ENCODE results near the gene P2RX6. TPM values are rescaled to one million over a fixed set of nuclear protein-coding genes. Genes with fewer than 3 reads are reported as not detected.
A peak's percentile ranks its signal among the peaks of the same experiment; 100 is the strongest.

Gene P2RX6
- total and polyA plus RNA-seq, 9 of the 15 experiments (the other 6 are each of a cell fraction or from before 2014, with no cell fraction given) = 0.01 to 3.9 (median 1.5) TPM; not detected in 1

DNA sequence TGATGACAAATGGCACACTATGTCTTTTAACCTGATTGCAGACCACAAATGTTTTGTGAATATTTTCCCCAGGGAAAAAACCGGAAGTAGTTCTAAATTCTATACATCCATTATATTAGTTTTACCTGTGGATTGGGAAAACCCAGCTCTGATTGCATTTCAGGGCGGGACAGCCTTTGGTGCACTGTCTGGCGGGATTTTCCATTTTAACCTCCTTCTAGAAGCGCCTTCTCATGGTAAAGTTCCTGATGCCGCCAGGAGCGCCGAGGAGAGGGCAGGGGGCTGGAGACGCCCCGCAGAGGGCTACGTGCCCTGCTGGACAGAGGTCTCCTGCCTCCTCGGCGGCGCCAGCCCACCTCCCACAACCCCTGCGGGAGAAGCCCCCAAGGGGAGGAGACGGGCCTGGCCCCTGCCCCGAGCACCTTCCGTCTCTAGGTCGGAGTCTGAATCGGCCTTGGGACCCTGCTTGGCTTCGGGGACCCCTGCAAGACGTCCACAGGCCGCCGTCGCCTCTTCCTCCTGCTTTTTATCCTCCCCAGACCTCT is 1.2 kb upstream of the P2RX6 start (continued):
- TF ChIP-seq, protein P1, sequence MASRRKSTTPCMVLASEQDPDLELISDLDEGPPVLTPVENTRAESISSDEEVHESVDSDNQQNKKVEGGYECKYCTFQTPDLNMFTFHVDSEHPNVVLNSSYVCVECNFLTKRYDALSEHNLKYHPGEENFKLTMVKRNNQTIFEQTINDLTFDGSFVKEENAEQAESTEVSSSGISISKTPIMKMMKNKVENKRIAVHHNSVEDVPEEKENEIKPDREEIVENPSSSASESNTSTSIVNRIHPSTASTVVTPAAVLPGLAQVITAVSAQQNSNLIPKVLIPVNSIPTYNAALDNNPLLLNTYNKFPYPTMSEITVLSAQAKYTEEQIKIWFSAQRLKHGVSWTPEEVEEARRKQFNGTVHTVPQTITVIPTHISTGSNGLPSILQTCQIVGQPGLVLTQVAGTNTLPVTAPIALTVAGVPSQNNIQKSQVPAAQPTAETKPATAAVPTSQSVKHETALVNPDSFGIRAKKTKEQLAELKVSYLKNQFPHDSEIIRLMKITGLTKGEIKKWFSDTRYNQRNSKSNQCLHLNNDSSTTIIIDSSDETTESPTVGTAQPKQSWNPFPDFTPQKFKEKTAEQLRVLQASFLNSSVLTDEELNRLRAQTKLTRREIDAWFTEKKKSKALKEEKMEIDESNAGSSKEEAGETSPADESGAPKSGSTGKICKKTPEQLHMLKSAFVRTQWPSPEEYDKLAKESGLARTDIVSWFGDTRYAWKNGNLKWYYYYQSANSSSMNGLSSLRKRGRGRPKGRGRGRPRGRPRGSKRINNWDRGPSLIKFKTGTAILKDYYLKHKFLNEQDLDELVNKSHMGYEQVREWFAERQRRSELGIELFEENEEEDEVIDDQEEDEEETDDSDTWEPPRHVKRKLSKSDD (conservative IDR thresholded peaks at IDR 0.05; ENCODE audit: low read length) = no peak
- no peak for TF ChIP-seq ESRRB (CRISPR knock-in tag; IDR thresholded peaks at IDR 0.05; ENCODE audit: borderline replicate concordance)
- peak; percentile 96 for TF ChIP-seq CHCHD3 (CRISPR knock-in tag; IDR thresholded peaks at IDR 0.05)
- no peak for TF ChIP-seq ATF1 (CRISPR knock-in tag; IDR thresholded peaks at IDR 0.05)
- no peak for TF ChIP-seq ATF1 (tag; IDR thresholded peaks at IDR 0.05)
- TF ChIP-seq, protein P2, sequence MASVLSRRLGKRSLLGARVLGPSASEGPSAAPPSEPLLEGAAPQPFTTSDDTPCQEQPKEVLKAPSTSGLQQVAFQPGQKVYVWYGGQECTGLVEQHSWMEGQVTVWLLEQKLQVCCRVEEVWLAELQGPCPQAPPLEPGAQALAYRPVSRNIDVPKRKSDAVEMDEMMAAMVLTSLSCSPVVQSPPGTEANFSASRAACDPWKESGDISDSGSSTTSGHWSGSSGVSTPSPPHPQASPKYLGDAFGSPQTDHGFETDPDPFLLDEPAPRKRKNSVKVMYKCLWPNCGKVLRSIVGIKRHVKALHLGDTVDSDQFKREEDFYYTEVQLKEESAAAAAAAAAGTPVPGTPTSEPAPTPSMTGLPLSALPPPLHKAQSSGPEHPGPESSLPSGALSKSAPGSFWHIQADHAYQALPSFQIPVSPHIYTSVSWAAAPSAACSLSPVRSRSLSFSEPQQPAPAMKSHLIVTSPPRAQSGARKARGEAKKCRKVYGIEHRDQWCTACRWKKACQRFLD (CRISPR knock-in tag; IDR thresholded peaks at IDR 0.05) = no peak
- TF ChIP-seq ZNF224 (CRISPR knock-in tag; IDR thresholded peaks at IDR 0.05) = no peak
- peak in 1 of 2 experiments; percentile 13; a peak in 1 of 4 replicates for TF ChIP-seq MAZ (CRISPR knock-in tag; conservative IDR thresholded peaks at IDR 0.05 in 1 of 2, IDR thresholded peaks at IDR 0.05 in 1 of 2)
- TF ChIP-seq RBM14 (IDR thresholded peaks at IDR 0.05; ENCODE audit: borderline replicate concordance, insufficient read depth, low read depth, low read length) = no peak
- no peak for TF ChIP-seq KAT8 (IDR thresholded peaks at IDR 0.05; ENCODE audit: low read depth)
- no peak for TF ChIP-seq SOX6 (IDR thresholded peaks at IDR 0.05)
- TF ChIP-seq ZNF830 (CRISPR knock-in tag; IDR thresholded peaks at IDR 0.05) = peak; percentile 45; the same call in 1 of the 2 replicates
- TF ChIP-seq NR2C2 (CRISPR knock-in tag; IDR thresholded peaks at IDR 0.05) = no peak
- no peak for TF ChIP-seq NR2C2 (tag; IDR thresholded peaks at IDR 0.05)
- TF ChIP-seq KLF1 (tag; IDR thresholded peaks at IDR 0.05) = no peak
- no peak for TF ChIP-seq SIRT6 (IDR thresholded peaks at IDR 0.05; ENCODE audit: low read depth, low read length)
- peak; percentile 90; the same call in 1 of the 2 replicates for TF ChIP-seq HDAC6 (IDR thresholded peaks at IDR 0.05; ENCODE audit: low read depth, low read length)
- TF ChIP-seq CREB1 (IDR thresholded peaks at IDR 0.05) = no peak
- no peak for TF ChIP-seq CREB1 (CRISPR knock-in tag; IDR thresholded peaks at IDR 0.05)
- no peak for TF ChIP-seq ZNF507 (tag; conservative IDR thresholded peaks at IDR 0.05)
- TF ChIP-seq CHD4 (IDR thresholded peaks at IDR 0.05; ENCODE audit: insufficient read depth, insufficient replicate concordance, low read depth, low read length, poor library complexity, severe bottlenecking) = no peak
- no peak for TF ChIP-seq MBD2 (IDR thresholded peaks at IDR 0.05; ENCODE audit: borderline replicate concordance, low read depth)
- TF ChIP-seq, protein P3, sequence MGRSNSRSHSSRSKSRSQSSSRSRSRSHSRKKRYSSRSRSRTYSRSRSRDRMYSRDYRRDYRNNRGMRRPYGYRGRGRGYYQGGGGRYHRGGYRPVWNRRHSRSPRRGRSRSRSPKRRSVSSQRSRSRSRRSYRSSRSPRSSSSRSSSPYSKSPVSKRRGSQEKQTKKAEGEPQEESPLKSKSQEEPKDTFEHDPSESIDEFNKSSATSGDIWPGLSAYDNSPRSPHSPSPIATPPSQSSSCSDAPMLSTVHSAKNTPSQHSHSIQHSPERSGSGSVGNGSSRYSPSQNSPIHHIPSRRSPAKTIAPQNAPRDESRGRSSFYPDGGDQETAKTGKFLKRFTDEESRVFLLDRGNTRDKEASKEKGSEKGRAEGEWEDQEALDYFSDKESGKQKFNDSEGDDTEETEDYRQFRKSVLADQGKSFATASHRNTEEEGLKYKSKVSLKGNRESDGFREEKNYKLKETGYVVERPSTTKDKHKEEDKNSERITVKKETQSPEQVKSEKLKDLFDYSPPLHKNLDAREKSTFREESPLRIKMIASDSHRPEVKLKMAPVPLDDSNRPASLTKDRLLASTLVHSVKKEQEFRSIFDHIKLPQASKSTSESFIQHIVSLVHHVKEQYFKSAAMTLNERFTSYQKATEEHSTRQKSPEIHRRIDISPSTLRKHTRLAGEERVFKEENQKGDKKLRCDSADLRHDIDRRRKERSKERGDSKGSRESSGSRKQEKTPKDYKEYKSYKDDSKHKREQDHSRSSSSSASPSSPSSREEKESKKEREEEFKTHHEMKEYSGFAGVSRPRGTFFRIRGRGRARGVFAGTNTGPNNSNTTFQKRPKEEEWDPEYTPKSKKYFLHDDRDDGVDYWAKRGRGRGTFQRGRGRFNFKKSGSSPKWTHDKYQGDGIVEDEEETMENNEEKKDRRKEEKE (IDR thresholded peaks at IDR 0.05; ENCODE audit: borderline replicate concordance in 1 of 2, control insufficient read depth in 1 of 2, low read depth in 2 of 2, low read length in 1 of 2) = no peak

Measured in K562 (cell line).